ENCODE measurements around the gene OR6B1. TPM values are rescaled to one million over a fixed set of nuclear protein-coding genes. Genes with fewer than 3 reads are reported as not detected.

The OR6B1 gene
- total and polyA plus RNA-seq, 2 experiments from 2014 or later, result not detected

GRCh38 chr7:143975617-143976016 is 24.5 kb upstream of the OR6B1 start:
- DNase-seq (ENCODE audit: low read depth in 1 of 2, low spot score in 1 of 2), result peak; percentile 2 to 12
- H3K4me1 ChIP-seq (ENCODE audit: low read depth), result no peaks in the 10 kb centered on the region
- no peaks in the 10 kb centered on the region for H3K36me3 ChIP-seq
- no peak overlapping the region for H3K4me3 ChIP-seq
- no peaks in the 10 kb centered on the region for H3K9me3 ChIP-seq (ENCODE audit: low read depth)
- H3K27me3 ChIP-seq, result no peaks in the 10 kb centered on the region
- no peak overlapping the region for H3K27ac ChIP-seq
- TF ChIP-seq CTCF (IDR thresholded peaks at IDR 0.05; ENCODE audit: low read depth, low read length), result peak; percentile 8

GRCh38 chr7:143978585-143978984 is 21.5 kb upstream of the OR6B1 start:
- H3K4me3 ChIP-seq, result no peak overlapping the region
- H3K4me1 ChIP-seq (ENCODE audit: low read depth), result no peaks in the 10 kb centered on the region
- H3K27ac ChIP-seq, result no peak overlapping the region
- no peaks in the 10 kb centered on the region for H3K27me3 ChIP-seq
- H3K9me3 ChIP-seq (ENCODE audit: low read depth), result no peaks in the 10 kb centered on the region
- no peaks in the 10 kb centered on the region for H3K36me3 ChIP-seq
- DNase-seq (ENCODE audit: low read depth in 1 of 2, low spot score in 1 of 2), result no peak
- TF ChIP-seq CTCF (IDR thresholded peaks at IDR 0.05; ENCODE audit: low read depth, low read length), result no peak

- Histone ChIP-seq H3K27me3 (no peaks in the 10 kb centered on the region), H3K4me3 (no peak overlapping the region), H3K9me3 (ENCODE audit: low read depth) (no peaks in the 10 kb centered on the region), H3K36me3 (no peaks in the 10 kb centered on the region), H3K4me1 (ENCODE audit: low read depth) (no peaks in the 10 kb centered on the region), H3K27ac (no peak overlapping the region)
- DNase-seq (ENCODE audit: low read depth in 1 of 2, low spot score in 1 of 2), result peak in 1 of 2 donors; percentile 81
- TF ChIP-seq CTCF (IDR thresholded peaks at IDR 0.05; ENCODE audit: low read depth, low read length), result no peak
Measured at GRCh38 chr7:143979359-143979758, 20.8 kb upstream of the OR6B1 start.

- H3K27me3 ChIP-seq, result no peaks in the 10 kb centered on the region
- TF ChIP-seq CTCF (IDR thresholded peaks at IDR 0.05; ENCODE audit: low read depth, low read length), result no peak
- no peaks in the 10 kb centered on the region for H3K4me1 ChIP-seq (ENCODE audit: low read depth)
- H3K36me3 ChIP-seq, result no peaks in the 10 kb centered on the region
- no peak overlapping the region for H3K27ac ChIP-seq
- DNase-seq (ENCODE audit: low read depth in 1 of 2, low spot score in 1 of 2), result no peak
- no peaks in the 10 kb centered on the region for H3K9me3 ChIP-seq (ENCODE audit: low read depth)
- no peak overlapping the region for H3K4me3 ChIP-seq
Measured at GRCh38 chr7:143979998-143980397, 20.1 kb upstream of the OR6B1 start.

GRCh38 chr7:143980746-143981510 is 19.2 kb upstream of the OR6B1 start:
- Histone ChIP-seq H3K4me3 (no peak overlapping the region), H3K4me1 (ENCODE audit: low read depth) (no peaks in the 10 kb centered on the region), H3K27me3 (no peaks in the 10 kb centered on the region), H3K36me3 (no peaks in the 10 kb centered on the region), H3K9me3 (ENCODE audit: low read depth) (no peaks in the 10 kb centered on the region), H3K27ac (no peak overlapping the region)
- DNase-seq (ENCODE audit: low read depth in 1 of 2, low spot score in 1 of 2), result no peak
- no peak for TF ChIP-seq CTCF (IDR thresholded peaks at IDR 0.05; ENCODE audit: low read depth, low read length)

All from cardiac muscle cell (in vitro differentiated cells and primary cell).